Body of pancreas (tissue), 4 donors: Measurements from ENCODE around the gene MYOCD. TPM values are rescaled to one million over a fixed set of nuclear protein-coding genes. Genes with fewer than 3 reads are reported as not detected.

ENCODE experiments used
- ATAC-seq: fragments of 150-250 bp; one replicate; pipeline ENCODE4 v1.9.1; 2016
- DNase-seq, 4 donors: peaks; one replicate each; pipeline ENCODE4 v3.0.0-alpha.2; 2019
- H3K27ac ChIP-seq, 4 donors: fragments of 200-600 bp; sonication (generic); 1 replicate in 3 of 4; 2 replicates in 1 of 4; pipeline versions ENCODE4 v1.5.1 to v1.6.1; 2016 to 2019; ENCODE audit warnings: mild to moderate bottlenecking in 1 of 4, mixed read lengths in 1 of 4, moderate library complexity in 1 of 4
- H3K27me3 ChIP-seq, 2 donors: fragments of 200-600 bp; sonication (generic); one replicate each; pipeline ENCODE4 v1.6.0; 2016; ENCODE audit warnings: mild to moderate bottlenecking in 1 of 2
- H3K36me3 ChIP-seq, 2 donors: fragments of 200-600 bp; sonication (generic); replicated peaks in 1 of 2; 2 replicates each; pipeline ENCODE4 v1.5.1; 2016; ENCODE audit warnings: low read depth in 2 of 2; ENCODE audit not compliant: insufficient read depth in 1 of 2
- H3K4me1 ChIP-seq: fragments of 200-600 bp; sonication (generic); one replicate; pipeline ENCODE4 v1.6.0; 2016
- H3K4me3 ChIP-seq, 2 donors: fragments of 200-600 bp; sonication (generic); 1 replicate in 1 of 2; 2 replicates in 1 of 2; pipeline ENCODE4 v1.5.1; 2016 to 2019
- H3K9me3 ChIP-seq, 3 donors: fragments of 200-600 bp; sonication (generic); 1 replicate in 2 of 3; 2 replicates in 1 of 3; pipeline ENCODE4 v1.5.1; 2016
- CTCF ChIP-seq, 7 experiments: fragments of 450-650 bp in 4 of 7; fragments of 200-600 bp in 3 of 7; sonication (generic) in 3 of 7; IDR thresholded peaks; one replicate each; pipeline ENCODE4 v1.5.1; 2016 to 2019; ENCODE audit warnings: antibody characterized with exemption in 7 of 7
- POLR2A ChIP-seq, 3 donors: fragments of 450-650 bp; IDR thresholded peaks; one replicate each; pipeline ENCODE4 v1.6.1; 2016; ENCODE audit warnings: antibody characterized with exemption in 3 of 3, mild to moderate bottlenecking in 2 of 3
- WGBS, 2 donors: methylation state at CpG; one replicate each; pipeline ENCODE4 v1.1.5; 2017; 5-methylcytosine and 5-hydroxymethylcytosine counted together
- intact Hi-C: fragments of 100-400 bp; cut with DNase I; formaldehyde crosslinking; loops from one replicate; pipeline ENCODE4 v1.15.1; 2023
- total RNA-seq, 2 donors: library from RNA; depleted of rRNA; stranded (reverse); fragments of >200 nt; gene quantifications; one replicate each; pipeline ENCODE4 v1.1.0, GENCODE V29; 2016

MYOCD gene
- total RNA-seq, 2 donors from 2014 or later: 0.52 to 0.66 TPM

GRCh38 chr17:12712415-12712814 lies 46.7 kb downstream of the MYOCD start:
- H3K27ac ChIP-seq: no peak overlapping the region
- H3K36me3 ChIP-seq: no peaks in the 10 kb centered on the region
- no peaks in the 10 kb centered on the region for H3K4me1 ChIP-seq
- no peak for ATAC-seq
- no peaks in the 10 kb centered on the region for H3K27me3 ChIP-seq
- DNase-seq: no peak
- no peak overlapping the region for H3K4me3 ChIP-seq
- 64 to 65% methylated on average over 4 of the region's 4 CpGs for WGBS, 2 donors
- intact Hi-C loops: no loop called here
- TF ChIP-seq CTCF (IDR thresholded peaks at IDR 0.05) (no peak), POLR2A (IDR thresholded peaks at IDR 0.05) (no peak)
- H3K9me3 ChIP-seq: no peaks in the 10 kb centered on the region

- Histone ChIP-seq H3K4me1 (no peaks in the 10 kb centered on the region), H3K36me3 (no peaks in the 10 kb centered on the region), H3K9me3 (no peaks in the 10 kb centered on the region), H3K4me3 (no peak overlapping the region), H3K27ac (no peak overlapping the region), H3K27me3 (no peaks in the 10 kb centered on the region)
- intact Hi-C loops: no loop called here
- ATAC-seq (no peak), DNase-seq (no peak)
- WGBS, 2 donors: 52% methylated on average over 2 to 3 of the region's 3 CpGs
- no peak for TF ChIP-seq POLR2A (IDR thresholded peaks at IDR 0.05)
- TF ChIP-seq CTCF (IDR thresholded peaks at IDR 0.05): no peak
Observed at GRCh38 chr17:12712941-12713340, 47.3 kb downstream of the MYOCD start.

GRCh38 chr17:12719948-12720347 lies 54.3 kb downstream of the MYOCD start:
- intact Hi-C loops: no loop called here
- ATAC-seq (no peak), DNase-seq (no peak)
- no peaks in the 10 kb centered on the region for H3K36me3 ChIP-seq
- 89 to 92% methylated on average over 11 of the region's 11 CpGs for WGBS, 2 donors
- H3K9me3 ChIP-seq: no peaks in the 10 kb centered on the region
- TF ChIP-seq POLR2A (IDR thresholded peaks at IDR 0.05) (no peak), CTCF (IDR thresholded peaks at IDR 0.05) (no peak)
- no peaks in the 10 kb centered on the region for H3K27me3 ChIP-seq
- H3K27ac ChIP-seq: no peak overlapping the region
- no peaks in the 10 kb centered on the region for H3K4me1 ChIP-seq
- H3K4me3 ChIP-seq: no peak overlapping the region

- no peak overlapping the region for H3K27ac ChIP-seq
- H3K27me3 ChIP-seq: no peaks in the 10 kb centered on the region
- no peaks in the 10 kb centered on the region for H3K4me1 ChIP-seq
- DNase-seq (no peak), ATAC-seq (no peak)
- H3K36me3 ChIP-seq: no peaks in the 10 kb centered on the region
- no peaks in the 10 kb centered on the region for H3K9me3 ChIP-seq
- no peak overlapping the region for H3K4me3 ChIP-seq
- TF ChIP-seq POLR2A (IDR thresholded peaks at IDR 0.05) (no peak), CTCF (IDR thresholded peaks at IDR 0.05) (no peak)
- intact Hi-C loops: no loop called here
- WGBS, 2 donors: 85 to 86% methylated on average over 1 of the region's 1 CpG
Observed at GRCh38 chr17:12721581-12721980, 55.9 kb downstream of the MYOCD start.

DNA sequence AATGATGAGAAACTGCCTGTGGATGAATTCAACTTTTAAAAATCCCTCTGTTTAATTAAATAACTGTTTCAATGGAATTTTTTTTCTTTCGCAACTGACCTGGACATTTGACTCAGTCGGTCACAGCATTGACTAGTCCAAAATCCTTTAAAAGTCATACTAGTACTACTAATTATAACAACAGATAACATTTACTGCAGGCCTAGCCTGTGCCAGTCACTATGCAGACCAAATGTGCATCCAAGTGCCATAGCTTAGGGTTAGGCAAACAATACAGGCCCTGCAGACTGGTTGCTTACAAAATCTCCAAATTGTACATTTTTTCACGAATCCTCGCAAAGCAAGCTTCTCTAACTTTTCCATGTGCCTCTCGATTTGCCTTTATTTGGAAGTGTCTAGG lies 56.6 kb downstream of the MYOCD start:
- no peak for TF ChIP-seq POLR2A (IDR thresholded peaks at IDR 0.05)
- TF ChIP-seq CTCF (IDR thresholded peaks at IDR 0.05): no peak
- H3K4me3 ChIP-seq: no peak overlapping the region
- ATAC-seq: no peak
- H3K27ac ChIP-seq: no peak overlapping the region
- no peak for DNase-seq
- no peaks in the 10 kb centered on the region for H3K36me3 ChIP-seq
- H3K9me3 ChIP-seq: no peaks in the 10 kb centered on the region
- intact Hi-C loops: no loop called here
- no peaks in the 10 kb centered on the region for H3K27me3 ChIP-seq
- H3K4me1 ChIP-seq: no peaks in the 10 kb centered on the region
- 86 to 92% methylated on average over 5 of the region's 5 CpGs for WGBS, 2 donors
